Measurements from ENCODE around the gene PLEKHG7. TPM values are rescaled to one million over a fixed set of nuclear protein-coding genes. Genes with fewer than 3 reads are reported as not detected.

The PLEKHG7 gene
- total RNA-seq, 4 donors from 2014 or later = not detected

- Histone ChIP-seq H3K36me3 (no peaks in the 10 kb centered on the region), H3K4me3 (no peak overlapping the region), H3K9me3 (no peaks in the 10 kb centered on the region), H3K4me1 (peaks cover 0 to 11% (median 0%) of the 10 kb centered on the region in 3 donors), H3K27ac (peak overlapping the region in 1 of 4 donors; percentile 15), H3K27me3 (no peaks in the 10 kb centered on the region)
- WGBS, 2 donors = 61 to 80% methylated on average over 4 of the region's 4 CpGs
- DNase-seq = no peak
- no peak for TF ChIP-seq POLR2A (IDR thresholded peaks at IDR 0.05)
- no peak for TF ChIP-seq CTCF (IDR thresholded peaks at IDR 0.05)
- intact Hi-C loops (cut with DNase I) = no loop called here
Measured at GRCh38 chr12:92769124-92769901, 66.5 kb downstream of the PLEKHG7 start.

GRCh38 chr12:92771001-92771400 lies 68.2 kb downstream of the PLEKHG7 start:
- intact Hi-C loops (cut with DNase I) = no loop called here
- peaks cover 0 to 11% (median 0%) of the 10 kb centered on the region in 3 donors for H3K4me1 ChIP-seq
- TF ChIP-seq CTCF (IDR thresholded peaks at IDR 0.05) (no peak), POLR2A (IDR thresholded peaks at IDR 0.05) (no peak)
- no peaks in the 10 kb centered on the region for H3K27me3 ChIP-seq
- no peak for DNase-seq
- no peaks in the 10 kb centered on the region for H3K9me3 ChIP-seq
- peaks cover 0 to 12% (median 5%) of the 10 kb centered on the region in 3 donors for H3K36me3 ChIP-seq
- no peak overlapping the region for H3K27ac ChIP-seq
- 24 to 25% methylated on average over 1 of the region's 1 CpG for WGBS, 2 donors
- no peak overlapping the region for H3K4me3 ChIP-seq

- peaks cover 0 to 6% (median 0%) of the 10 kb centered on the region in 3 donors for H3K4me1 ChIP-seq
- H3K9me3 ChIP-seq = no peaks in the 10 kb centered on the region
- H3K36me3 ChIP-seq = peaks cover 0 to 55% (median 5%) of the 10 kb centered on the region in 3 donors
- H3K4me3 ChIP-seq = no peak overlapping the region
- no peaks in the 10 kb centered on the region for H3K27me3 ChIP-seq
- no peak for DNase-seq
- H3K27ac ChIP-seq = no peak overlapping the region
- intact Hi-C loops (cut with DNase I) = no loop called here
- TF ChIP-seq CTCF (IDR thresholded peaks at IDR 0.05) (no peak), POLR2A (IDR thresholded peaks at IDR 0.05) (no peak)
Measured at GRCh38 chr12:92775416-92775815, 72.6 kb downstream of the PLEKHG7 start.

- intact Hi-C loops (cut with DNase I) = no loop called here
- TF ChIP-seq POLR2A (IDR thresholded peaks at IDR 0.05) (no peak), CTCF (IDR thresholded peaks at IDR 0.05) (no peak)
- Histone ChIP-seq H3K4me1 (no peaks in the 10 kb centered on the region), H3K27ac (no peak overlapping the region), H3K4me3 (no peak overlapping the region), H3K36me3 (peaks cover 0 to 81% (median 7%) of the 10 kb centered on the region in 3 donors), H3K27me3 (no peaks in the 10 kb centered on the region), H3K9me3 (no peaks in the 10 kb centered on the region)
- WGBS, 2 donors = 81 to 83% methylated on average over 3 of the region's 3 CpGs
- no peak for DNase-seq
Measured at GRCh38 chr12:92778525-92778924, 75.7 kb downstream of the PLEKHG7 start.

- Histone ChIP-seq H3K4me1 (peaks cover 0 to 7% (median 7%) of the 10 kb centered on the region in 3 donors), H3K9me3 (no peaks in the 10 kb centered on the region), H3K27me3 (no peaks in the 10 kb centered on the region), H3K36me3 (peaks cover 0 to 89% (median 7%) of the 10 kb centered on the region in 3 donors), H3K4me3 (no peak overlapping the region), H3K27ac (no peak overlapping the region)
- intact Hi-C loops (cut with DNase I) = no loop called here
- 45 to 70% methylated on average over 1 of the region's 1 CpG for WGBS, 2 donors
- TF ChIP-seq POLR2A (IDR thresholded peaks at IDR 0.05) (no peak), CTCF (IDR thresholded peaks at IDR 0.05) (no peak)
- DNase-seq = no peak
Measured at GRCh38 chr12:92779902-92780301, 77.1 kb downstream of the PLEKHG7 start.

Data from esophagus squamous epithelium (tissue), 5 donors.